Stimulated activated naive CD8-positive, alpha-beta T cell treated with anti-CD3 and anti-CD28 coated beads, Interleukin-15, Interleukin-2, amounts not matched to agents 100 ng/mL and 50 ng/mL, for 24 hours (primary cell): ENCODE results near the gene GJA3.

Experiments
- H3K27ac Mint-ChIP-seq: one replicate; pipeline ENCODE4 v1.8.0; 2021; ENCODE audit warnings: mild to moderate bottlenecking, mixed read lengths
- H3K27me3 Mint-ChIP-seq: one replicate; pipeline ENCODE4 v1.8.0; 2021; ENCODE audit warnings: mixed read lengths
- H3K36me3 Mint-ChIP-seq: one replicate; pipeline ENCODE4 v1.8.0; 2021; ENCODE audit warnings: low read depth, mixed read lengths
- H3K4me1 Mint-ChIP-seq: one replicate; pipeline ENCODE4 v1.8.0; 2021; ENCODE audit warnings: low read depth, mixed read lengths
- H3K4me3 Mint-ChIP-seq: one replicate; pipeline ENCODE4 v1.8.0; 2021; ENCODE audit warnings: mild to moderate bottlenecking, mixed read lengths
- H3K9me3 Mint-ChIP-seq: one replicate; pipeline ENCODE4 v1.8.0; 2021; ENCODE audit warnings: mixed read lengths

GJA3 gene

DNA sequence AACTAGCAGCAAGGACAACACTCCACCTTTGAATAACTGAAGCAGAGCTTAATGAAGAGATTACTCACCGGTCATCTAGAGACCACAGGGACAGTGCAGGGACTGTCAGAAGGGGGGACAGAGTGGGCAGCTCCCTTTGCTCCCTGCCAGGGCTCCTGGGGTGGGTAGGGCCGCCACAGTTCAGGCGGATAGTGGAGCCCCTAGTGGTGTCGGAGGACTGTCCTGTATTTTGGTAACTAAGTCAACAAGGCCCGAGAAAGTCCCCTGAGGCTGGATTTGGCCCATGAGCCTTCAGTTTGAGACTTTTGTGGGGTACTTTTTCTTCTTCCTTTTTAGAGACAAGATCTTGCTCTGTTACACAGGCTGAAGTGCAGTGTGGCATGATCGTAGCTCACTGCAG lies 44.6 kb downstream of the GJA3 start:
- H3K4me1 Mint-ChIP-seq, result peaks cover 18% of the 10 kb centered on the region
- no peak overlapping the region for H3K4me3 Mint-ChIP-seq
- H3K9me3 Mint-ChIP-seq, result no peaks in the 10 kb centered on the region
- H3K27ac Mint-ChIP-seq, result no peak overlapping the region
- no peaks in the 10 kb centered on the region for H3K36me3 Mint-ChIP-seq
- no peaks in the 10 kb centered on the region for H3K27me3 Mint-ChIP-seq

DNA sequence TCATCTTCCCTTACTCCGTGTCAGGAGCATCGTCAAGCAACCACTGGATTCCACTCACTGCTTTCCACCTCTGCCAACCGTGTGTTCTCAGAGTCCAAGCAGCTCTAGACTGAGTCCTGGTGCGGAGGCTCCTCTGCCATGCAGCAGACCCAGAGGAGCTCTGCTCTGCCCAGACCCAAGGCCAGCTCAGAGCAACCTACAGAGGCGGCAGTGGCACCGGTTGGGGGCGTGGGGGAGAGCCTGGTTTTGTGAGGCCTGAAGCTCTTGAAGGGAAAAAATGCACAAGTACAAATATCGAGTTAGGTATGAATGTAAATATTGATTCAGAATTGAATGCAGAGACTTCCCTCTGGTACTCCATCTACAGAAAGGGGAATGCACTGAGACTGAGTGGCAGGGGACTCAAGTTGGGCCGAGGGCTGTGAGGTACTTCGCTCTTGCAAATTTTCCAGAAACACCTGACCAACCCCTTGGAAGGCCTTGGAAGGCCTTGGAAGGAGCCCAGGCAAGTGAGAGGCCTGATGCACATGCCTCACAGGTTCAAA lies 46.7 kb downstream of the GJA3 start:
- Mint-ChIP-seq H3K36me3 (no peaks in the 10 kb centered on the region), H3K4me1 (peaks cover 2% of the 10 kb centered on the region), H3K27me3 (no peaks in the 10 kb centered on the region), H3K9me3 (no peaks in the 10 kb centered on the region), H3K27ac (no peak overlapping the region), H3K4me3 (no peak overlapping the region)

DNA sequence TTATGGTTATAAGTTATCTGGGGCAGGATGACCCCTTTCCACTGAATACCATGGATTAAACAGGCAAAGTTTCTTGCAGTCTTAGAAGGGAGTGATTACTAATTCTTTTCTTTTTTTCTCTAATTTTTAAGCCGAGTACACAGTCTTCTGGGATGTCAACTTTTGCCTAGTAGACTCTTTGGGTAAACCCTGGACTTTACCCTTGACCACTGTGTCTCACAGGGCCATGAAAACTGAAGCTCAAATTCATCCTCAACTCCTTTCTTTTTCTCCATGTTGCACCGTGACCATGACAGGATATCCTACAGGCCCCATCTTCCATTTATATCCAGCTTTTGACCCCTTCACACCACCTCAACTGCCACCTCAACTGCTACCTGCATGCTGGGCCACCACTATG lies 51.8 kb downstream of the GJA3 start:
- Mint-ChIP-seq H3K9me3 (no peaks in the 10 kb centered on the region), H3K36me3 (no peaks in the 10 kb centered on the region)

GRCh38 chr13:20106742-20107141 lies 54.1 kb downstream of the GJA3 start:
- H3K27ac Mint-ChIP-seq, result no peak overlapping the region
- no peaks in the 10 kb centered on the region for H3K36me3 Mint-ChIP-seq
- no peak overlapping the region for H3K4me3 Mint-ChIP-seq
- no peaks in the 10 kb centered on the region for H3K4me1 Mint-ChIP-seq
- H3K9me3 Mint-ChIP-seq, result no peaks in the 10 kb centered on the region
- peaks cover 33% of the 10 kb centered on the region for H3K27me3 Mint-ChIP-seq

More for the DNA sequence above, 51.8 kb downstream of the GJA3 start:
- no peaks in the 10 kb centered on the region for H3K4me1 Mint-ChIP-seq
- peaks cover 17% of the 10 kb centered on the region for H3K27me3 Mint-ChIP-seq
- no peak overlapping the region for H3K27ac Mint-ChIP-seq
- H3K4me3 Mint-ChIP-seq, result no peak overlapping the region

GRCh38 chr13:20105161-20105689 lies 55.6 kb downstream of the GJA3 start:
- H3K27ac Mint-ChIP-seq, result no peak overlapping the region
- H3K4me3 Mint-ChIP-seq, result no peak overlapping the region
- H3K27me3 Mint-ChIP-seq, result peaks cover 44% of the 10 kb centered on the region
- H3K4me1 Mint-ChIP-seq, result no peaks in the 10 kb centered on the region
- no peaks in the 10 kb centered on the region for H3K36me3 Mint-ChIP-seq
- H3K9me3 Mint-ChIP-seq, result no peaks in the 10 kb centered on the region

GRCh38 chr13:20102525-20103180 lies 58.2 kb downstream of the GJA3 start:
- Mint-ChIP-seq H3K27ac (no peak overlapping the region), H3K4me3 (no peak overlapping the region), H3K4me1 (no peaks in the 10 kb centered on the region), H3K27me3 (peaks cover 41% of the 10 kb centered on the region), H3K36me3 (no peaks in the 10 kb centered on the region), H3K9me3 (no peaks in the 10 kb centered on the region)

- Mint-ChIP-seq H3K36me3 (no peaks in the 10 kb centered on the region), H3K27ac (no peak overlapping the region), H3K9me3 (no peaks in the 10 kb centered on the region), H3K4me1 (no peaks in the 10 kb centered on the region), H3K27me3 (peaks cover 41% of the 10 kb centered on the region), H3K4me3 (no peak overlapping the region)
Observed at GRCh38 chr13:20101467-20102316, 59.2 kb downstream of the GJA3 start.

- Mint-ChIP-seq H3K36me3 (no peaks in the 10 kb centered on the region), H3K9me3 (no peaks in the 10 kb centered on the region), H3K4me1 (no peaks in the 10 kb centered on the region), H3K27ac (no peak overlapping the region), H3K27me3 (peaks cover 32% of the 10 kb centered on the region), H3K4me3 (no peak overlapping the region)
Observed at GRCh38 chr13:20099319-20099718, 61.5 kb downstream of the GJA3 start.

- no peak overlapping the region for H3K4me3 Mint-ChIP-seq
- H3K36me3 Mint-ChIP-seq, result no peaks in the 10 kb centered on the region
- H3K27ac Mint-ChIP-seq, result no peak overlapping the region
- H3K27me3 Mint-ChIP-seq, result no peaks in the 10 kb centered on the region
- H3K4me1 Mint-ChIP-seq, result no peaks in the 10 kb centered on the region
- no peaks in the 10 kb centered on the region for H3K9me3 Mint-ChIP-seq
Observed at GRCh38 chr13:20093951-20094350, 66.9 kb downstream of the GJA3 start.

DNA sequence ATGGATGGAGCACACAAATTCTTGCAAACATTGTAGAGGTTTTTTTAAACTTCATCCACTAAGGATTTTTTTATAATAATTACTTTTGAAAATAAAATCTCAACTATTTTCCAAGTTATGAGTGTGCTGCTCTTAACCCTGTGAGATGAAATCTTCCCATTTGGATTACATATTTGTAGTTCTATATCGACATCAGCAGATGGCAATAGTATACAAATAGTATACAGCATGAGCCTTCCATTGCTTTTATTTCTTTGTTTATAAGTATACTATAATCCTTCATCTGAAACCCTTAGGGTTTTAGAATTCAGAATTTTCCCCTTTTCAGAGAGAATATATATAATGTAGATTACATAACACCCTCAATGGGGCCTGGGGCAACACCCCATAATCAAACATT lies 70.5 kb downstream of the GJA3 start:
- peaks cover 11% of the 10 kb centered on the region for H3K36me3 Mint-ChIP-seq
- no peaks in the 10 kb centered on the region for H3K27me3 Mint-ChIP-seq
- H3K27ac Mint-ChIP-seq, result no peak overlapping the region
- no peaks in the 10 kb centered on the region for H3K4me1 Mint-ChIP-seq
- no peak overlapping the region for H3K4me3 Mint-ChIP-seq
- no peaks in the 10 kb centered on the region for H3K9me3 Mint-ChIP-seq
